A549 (cell line): ENCODE results near the gene LAMTOR4. TPM values are rescaled to one million over a fixed set of nuclear protein-coding genes. Genes with fewer than 3 reads are reported as not detected.
A peak's percentile ranks its signal among the peaks of the same experiment; 100 is the strongest.

Source experiments
- ATAC-seq, 2 experiments: fragments of 200-7000 bp in 1 of 2; fragments of >200 bp in 1 of 2; cut with Nextera tagmentation in 1 of 2; cut with Tn5 transposase in 1 of 2; 3 replicates each; pipeline versions ENCODE4 v1.8.0 to v1.9.1; 2018 to 2020; ENCODE audit warnings: mild to moderate bottlenecking in 1 of 2, moderate library complexity in 1 of 2
- CTCF ChIA-PET: fragments of 300-600 bp; sonication (Branson Sonifier 250); formaldehyde crosslinking; extraction: SDS; loops from one replicate; lab custom pipeline; 2021; ENCODE audit warnings: antibody characterized with exemption, inconsistent platforms; lab: Yijun Ruan, JAX
- POLR2A ChIA-PET: fragments of 350-600 bp; formaldehyde crosslinking; extraction: SDS; loops from one replicate; lab custom pipeline; 2021; ENCODE audit warnings: antibody characterized with exemption, inconsistent platforms; lab: Yijun Ruan, JAX
- DNase-seq, 2 experiments: peaks; one replicate each; pipeline versions ENCODE4 v3.0.0 to v3.0.0-alpha.2; 2011 to 2016; ENCODE audit warnings: low read depth in 1 of 2, low spot score in 1 of 2
- FAIRE-seq: peaks from 2 replicates; lab custom pipeline; 2011; peaks lifted over from hg19 to GRCh38; lab: Jason Lieb, UNC
- H3K27ac ChIP-seq, 2 experiments: fragments of >200 bp; sonication (Bioruptor Twin); formaldehyde crosslinking; 3 replicates each; pipeline ENCODE4 v1.5.1; 2016 to 2017
- H3K4me1 ChIP-seq: fragments of >200 bp; sonication (Bioruptor Twin); formaldehyde crosslinking; 3 replicates; pipeline ENCODE4 v1.6.1; 2016
- H3K4me2 ChIP-seq: fragments of >200 bp; sonication (Bioruptor Twin); formaldehyde crosslinking; 3 replicates; pipeline ENCODE4 v1.6.1; 2016
- H3K4me3 ChIP-seq: fragments of >200 bp; sonication (Bioruptor Twin); formaldehyde crosslinking; 3 replicates; pipeline ENCODE4 v1.5.1; 2016
- H3K9me3 ChIP-seq: fragments of >200 bp; sonication (Bioruptor Twin); formaldehyde crosslinking; 3 replicates; pipeline ENCODE4 v1.6.1; 2016
- BHLHE40 ChIP-seq: IDR thresholded peaks from 2 replicates; pipeline ENCODE4 v1.6.1; 2012; ENCODE audit warnings: low read depth, low read length, inconsistent platforms
- CBX8 ChIP-seq: fragments of 200-600 bp; sonication (generic); IDR thresholded peaks from 2 replicates; pipeline ENCODE4 v1.6.1; 2016
- CHD2 ChIP-seq: fragments of 150-350 bp; IDR thresholded peaks from 2 replicates; pipeline ENCODE4 v1.6.1; 2014; ENCODE audit warnings: low read length; ENCODE audit not compliant: partially characterized antibody
- CHD4 ChIP-seq: fragments of 200-600 bp; sonication (generic); IDR thresholded peaks from 2 replicates; pipeline ENCODE4 v1.6.1; 2016; ENCODE audit warnings: antibody characterized with exemption, mild to moderate bottlenecking, borderline replicate concordance
- EHF ChIP-seq: fragments of 250-450 bp; sonication (Bioruptor Pico); IDR thresholded peaks from 2 replicates; pipeline ENCODE4 v1.5.0; 2020; ENCODE audit warnings: mild to moderate bottlenecking
- HDAC2 ChIP-seq: fragments of 200-600 bp; sonication (generic); IDR thresholded peaks from 2 replicates; pipeline ENCODE4 v1.6.1; 2016
- JUN ChIP-seq, 2 experiments: fragments of >200 bp; sonication (Bioruptor Twin); formaldehyde crosslinking; IDR thresholded peaks; 2 replicates in 1 of 2; 3 replicates in 1 of 2; pipeline ENCODE4 v1.6.1; 2016 to 2017
- KDM1A ChIP-seq: fragments of 200-600 bp; sonication (generic); IDR thresholded peaks from 2 replicates; pipeline ENCODE4 v1.6.1; 2016; ENCODE audit warnings: low read depth, mild to moderate bottlenecking
- MAZ ChIP-seq: fragments of 150-350 bp; IDR thresholded peaks from 2 replicates; pipeline ENCODE4 v1.6.1; 2014; ENCODE audit warnings: antibody characterized with exemption, low read depth, low read length, borderline replicate concordance
- NPAS2 ChIP-seq: fragments of 250-450 bp; sonication (Bioruptor Pico); IDR thresholded peaks from 2 replicates; pipeline ENCODE4 v1.8.0; 2022; ENCODE audit warnings: mild to moderate bottlenecking, moderate library complexity, borderline replicate concordance
- PHF8 ChIP-seq: fragments of 200-600 bp; sonication (generic); IDR thresholded peaks from 2 replicates; pipeline ENCODE4 v1.6.1; 2016; ENCODE audit warnings: low read depth, mild to moderate bottlenecking, antibody characterized with exemption, moderate library complexity, borderline replicate concordance
- POLR2A ChIP-seq: IDR thresholded peaks from 2 replicates; pipeline ENCODE4 v1.6.1; 2012; ENCODE audit warnings: mild to moderate bottlenecking, low read length
- RCOR1 ChIP-seq: fragments of 150-350 bp; IDR thresholded peaks from 2 replicates; pipeline ENCODE4 v1.6.1; 2014; ENCODE audit warnings: antibody characterized with exemption, low read length, low read depth
- RFX5 ChIP-seq: fragments of 450-650 bp; IDR thresholded peaks from 2 replicates; pipeline ENCODE4 v1.7.1; 2014; ENCODE audit warnings: antibody characterized with exemption, mild to moderate bottlenecking, moderate library complexity
- TFCP2L1 ChIP-seq: fragments of 250-450 bp; sonication (Bioruptor Pico); IDR thresholded peaks from 2 replicates; pipeline ENCODE4 v1.5.0; 2021; ENCODE audit warnings: mild to moderate bottlenecking
- ZSCAN20 ChIP-seq: fragments of 250-450 bp; sonication (Bioruptor Pico); IDR thresholded peaks from 2 replicates; pipeline ENCODE4 v1.8.0; 2022; ENCODE audit warnings: mild to moderate bottlenecking, moderate library complexity
- WGBS: methylation state at CpG from one replicate; pipeline ENCODE4 v1.1.6; 2017; ENCODE audit errors: missing lambda C conversion rate; 5-methylcytosine and 5-hydroxymethylcytosine counted together
- polyA plus RNA-seq, 4 experiments: library from polyadenylated mRNA; depleted of rRNA in 3 of 4; stranded (reverse); fragments of >200 nt; fragmentation: RNase III in 1 of 4; extraction: RNeasy Plus Mini Kit Qiagen cat#74134 plus additional on column Dnase treatment in 1 of 4; gene quantifications; 2 replicates in 3 of 4; 3 replicates in 1 of 4; pipeline ENCODE4 v1.2.3, GENCODE V29; 2011 to 2017
- TF ChIP-seq, protein P1 (sequence below): fragments of 250-450 bp; sonication (Bioruptor Pico); IDR thresholded peaks from 2 replicates; pipeline ENCODE4 v1.5.0; 2020; ENCODE audit warnings: low read depth, mild to moderate bottlenecking, moderate library complexity
- TF ChIP-seq, protein P2 (sequence below): fragments of 450-650 bp; IDR thresholded peaks from 2 replicates; pipeline ENCODE4 v1.6.1; 2014; ENCODE audit warnings: antibody characterized with exemption
- TF ChIP-seq, protein P3 (sequence below): IDR thresholded peaks from 2 replicates; pipeline ENCODE4 v1.6.1; 2012
- TF ChIP-seq, protein P4 (sequence below): fragments of >200 bp; sonication (Bioruptor Twin); formaldehyde crosslinking; IDR thresholded peaks from 3 replicates; pipeline ENCODE4 v1.6.1; 2016
- TF ChIP-seq, protein P5 (sequence below): IDR thresholded peaks from 2 replicates; pipeline ENCODE4 v1.6.1; 2012; ENCODE audit warnings: low read depth, borderline replicate concordance
- TF ChIP-seq, protein P6 (sequence below): fragments of 250-450 bp; sonication (Bioruptor Pico); IDR thresholded peaks from 2 replicates; pipeline ENCODE4 v1.5.0; 2021; ENCODE audit warnings: mild to moderate bottlenecking, moderate library complexity, borderline replicate concordance
- TF ChIP-seq, protein P7 (sequence below): IDR thresholded peaks from 2 replicates; pipeline ENCODE4 v1.6.1; 2012

Gene LAMTOR4
- polyA plus RNA-seq, 2 of the 4 experiments (the other 2 are of a cell fraction) = 123 to 177 TPM

DNA sequence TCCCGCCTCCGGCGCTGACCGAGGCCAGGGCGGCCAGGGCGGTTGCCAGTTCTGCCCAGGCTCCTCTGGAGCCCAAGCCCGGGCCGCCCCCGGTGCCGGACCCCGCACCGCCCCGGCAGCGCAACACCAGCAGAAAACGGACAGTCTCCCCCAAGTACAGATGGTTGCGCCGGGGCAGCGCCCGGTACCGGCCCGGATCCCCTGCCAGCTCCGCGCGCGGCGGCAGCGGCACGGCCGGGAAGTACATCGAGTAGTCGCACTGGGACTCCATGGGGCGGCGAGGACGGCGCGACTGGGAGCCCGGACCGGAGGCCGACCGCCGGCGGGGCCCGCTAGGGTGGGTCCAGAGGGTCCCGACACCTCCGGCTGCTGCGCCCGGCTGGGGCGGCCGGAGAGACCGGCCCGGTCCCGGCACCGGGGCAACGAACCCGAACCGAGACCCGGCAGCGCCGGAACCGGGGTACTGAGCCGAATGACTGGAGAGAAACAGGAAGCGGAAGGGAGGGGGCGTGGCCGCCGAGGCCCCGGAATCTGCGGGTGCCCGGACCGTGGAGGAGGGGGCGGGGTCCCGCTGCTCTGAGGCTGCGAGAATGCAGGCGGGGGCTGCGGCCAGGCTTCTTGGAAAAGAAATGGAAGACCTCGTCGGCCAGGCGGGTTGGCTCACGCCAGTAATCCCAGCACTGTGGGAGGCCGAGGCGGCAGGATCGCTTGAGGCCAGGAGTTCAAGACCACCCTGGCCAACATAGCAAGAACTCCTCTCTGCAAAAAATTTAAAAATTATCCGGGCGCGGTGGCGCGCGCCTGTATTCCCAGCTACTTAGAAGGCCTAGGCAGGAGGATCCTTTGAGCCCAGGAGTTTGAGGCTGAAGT lies 9.7 kb downstream of the LAMTOR4 start, which contains the start of gene TRAPPC14:
TSS of gene TRAPPC14 (minus strand) at position 495 of the 870 bp plus-strand sequence. CDS start at position 271, 224 bp downstream.
- no peaks in the 10 kb centered on the region for H3K9me3 ChIP-seq
- POLR2A ChIA-PET = interaction anchor here (0.6 to 1.2 kb wide), 3 partner anchors 10 to 189 kb away, joined by 3 to 13 read pairs (median 6); partner anchors contain the start of gene LAMTOR4
- H3K4me2 ChIP-seq = peak within 1 kb of the TSS; percentile 100
- peaks cover 46% of the 10 kb centered on the region for H3K4me1 ChIP-seq
- TF ChIP-seq BHLHE40 (no peak), CBX8 (no peak), KDM1A (0 out of 2 replicates have a peak, but pooled peaks have one; percentile 50), MAZ (peak; percentile 48; the same call in 1 of the 2 replicates), JUN (IDR thresholded peaks at IDR 0.05) (peak; percentile 73 to 91; a peak in 4 of 5 replicates), TFCP2L1 (no peak), PHF8 (peak; percentile 53), RFX5 (no peak), CHD4 (peak; percentile 56; the same call in 1 of the 2 replicates), POLR2A (peak; percentile 81)
- TF ChIP-seq, protein P1, sequence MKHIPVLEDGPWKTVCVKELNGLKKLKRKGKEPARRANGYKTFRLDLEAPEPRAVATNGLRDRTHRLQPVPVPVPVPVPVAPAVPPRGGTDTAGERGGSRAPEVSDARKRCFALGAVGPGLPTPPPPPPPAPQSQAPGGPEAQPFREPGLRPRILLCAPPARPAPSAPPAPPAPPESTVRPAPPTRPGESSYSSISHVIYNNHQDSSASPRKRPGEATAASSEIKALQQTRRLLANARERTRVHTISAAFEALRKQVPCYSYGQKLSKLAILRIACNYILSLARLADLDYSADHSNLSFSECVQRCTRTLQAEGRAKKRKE (CRISPR knock-in tag) = 0 out of 2 replicates have a peak, but pooled peaks have one; percentile 39
- TF ChIP-seq, protein P2, sequence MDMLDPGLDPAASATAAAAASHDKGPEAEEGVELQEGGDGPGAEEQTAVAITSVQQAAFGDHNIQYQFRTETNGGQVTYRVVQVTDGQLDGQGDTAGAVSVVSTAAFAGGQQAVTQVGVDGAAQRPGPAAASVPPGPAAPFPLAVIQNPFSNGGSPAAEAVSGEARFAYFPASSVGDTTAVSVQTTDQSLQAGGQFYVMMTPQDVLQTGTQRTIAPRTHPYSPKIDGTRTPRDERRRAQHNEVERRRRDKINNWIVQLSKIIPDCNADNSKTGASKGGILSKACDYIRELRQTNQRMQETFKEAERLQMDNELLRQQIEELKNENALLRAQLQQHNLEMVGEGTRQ = no peak
- TF ChIP-seq, protein P3, sequence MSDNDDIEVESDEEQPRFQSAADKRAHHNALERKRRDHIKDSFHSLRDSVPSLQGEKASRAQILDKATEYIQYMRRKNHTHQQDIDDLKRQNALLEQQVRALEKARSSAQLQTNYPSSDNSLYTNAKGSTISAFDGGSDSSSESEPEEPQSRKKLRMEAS = peak; percentile 51; the same call in 1 of the 2 replicates
- TF ChIP-seq, protein P4, sequence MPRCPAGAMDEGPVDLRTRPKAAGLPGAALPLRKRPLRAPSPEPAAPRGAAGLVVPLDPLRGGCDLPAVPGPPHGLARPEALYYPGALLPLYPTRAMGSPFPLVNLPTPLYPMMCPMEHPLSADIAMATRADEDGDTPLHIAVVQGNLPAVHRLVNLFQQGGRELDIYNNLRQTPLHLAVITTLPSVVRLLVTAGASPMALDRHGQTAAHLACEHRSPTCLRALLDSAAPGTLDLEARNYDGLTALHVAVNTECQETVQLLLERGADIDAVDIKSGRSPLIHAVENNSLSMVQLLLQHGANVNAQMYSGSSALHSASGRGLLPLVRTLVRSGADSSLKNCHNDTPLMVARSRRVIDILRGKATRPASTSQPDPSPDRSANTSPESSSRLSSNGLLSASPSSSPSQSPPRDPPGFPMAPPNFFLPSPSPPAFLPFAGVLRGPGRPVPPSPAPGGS = peak; percentile 92
- FAIRE-seq (no peak), ATAC-seq (peak; percentile 79 to 89), DNase-seq (peak; percentile 81 to 98)
- CTCF ChIA-PET = interaction anchor here (0.9 to 23.1 kb wide), 5 partner anchors 9 to 24 kb away, joined by 3 to 245 read pairs (median 4); partner anchors contain the start of gene GAL3ST4
- H3K4me3 ChIP-seq = peak within 1 kb of the TSS; percentile 90
- peak within 1 kb of the TSS; percentile 83 to 96 for H3K27ac ChIP-seq
- 1% methylated on average over 9 of the region's 87 CpGs for WGBS

DNA sequence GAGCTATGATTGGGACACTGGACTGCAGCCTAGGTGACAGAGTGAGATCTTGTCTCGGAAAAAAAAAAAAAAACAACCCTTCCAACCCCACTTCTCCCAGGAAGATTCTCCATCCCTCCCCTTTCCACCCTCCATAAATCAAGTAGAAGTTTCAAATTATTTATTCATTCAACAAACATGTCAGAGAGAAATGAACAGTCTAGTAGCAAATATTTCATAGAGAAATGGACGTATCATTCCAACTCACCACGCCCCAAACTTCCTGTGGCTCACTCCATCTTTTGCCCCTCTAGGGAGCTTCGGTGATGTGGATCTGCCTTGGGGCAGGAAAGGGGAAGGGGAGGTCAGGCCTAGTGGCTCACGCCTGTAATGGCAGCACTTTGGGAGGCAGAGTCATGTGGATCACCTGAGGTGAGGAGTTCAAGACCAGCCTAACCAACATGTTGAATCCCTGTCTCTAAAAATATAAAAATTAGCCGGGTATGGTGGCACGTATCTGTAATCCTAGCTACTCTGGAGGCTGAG lies 10.4 kb downstream of the LAMTOR4 start:
- H3K4me3 ChIP-seq = peak overlapping the region; percentile 90
- 66% methylated on average over 7 of the region's 7 CpGs for WGBS
- CTCF ChIA-PET = interaction anchor here (0.9 to 23.1 kb wide), 6 partner anchors 8 to 58 kb away, joined by 3 to 245 read pairs (median 4); partner anchors contain the start of gene GAL3ST4
- H3K4me2 ChIP-seq = peak overlapping the region; percentile 100
- TF ChIP-seq RCOR1 = no peak
- TF ChIP-seq NPAS2 = no peak
- no peak for TF ChIP-seq MAZ
- TF ChIP-seq, protein P2 = no peak
- TF ChIP-seq, protein P5, sequence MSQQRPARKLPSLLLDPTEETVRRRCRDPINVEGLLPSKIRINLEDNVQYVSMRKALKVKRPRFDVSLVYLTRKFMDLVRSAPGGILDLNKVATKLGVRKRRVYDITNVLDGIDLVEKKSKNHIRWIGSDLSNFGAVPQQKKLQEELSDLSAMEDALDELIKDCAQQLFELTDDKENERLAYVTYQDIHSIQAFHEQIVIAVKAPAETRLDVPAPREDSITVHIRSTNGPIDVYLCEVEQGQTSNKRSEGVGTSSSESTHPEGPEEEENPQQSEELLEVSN = no peak
- no peak for TF ChIP-seq ZSCAN20
- TF ChIP-seq, protein P6, sequence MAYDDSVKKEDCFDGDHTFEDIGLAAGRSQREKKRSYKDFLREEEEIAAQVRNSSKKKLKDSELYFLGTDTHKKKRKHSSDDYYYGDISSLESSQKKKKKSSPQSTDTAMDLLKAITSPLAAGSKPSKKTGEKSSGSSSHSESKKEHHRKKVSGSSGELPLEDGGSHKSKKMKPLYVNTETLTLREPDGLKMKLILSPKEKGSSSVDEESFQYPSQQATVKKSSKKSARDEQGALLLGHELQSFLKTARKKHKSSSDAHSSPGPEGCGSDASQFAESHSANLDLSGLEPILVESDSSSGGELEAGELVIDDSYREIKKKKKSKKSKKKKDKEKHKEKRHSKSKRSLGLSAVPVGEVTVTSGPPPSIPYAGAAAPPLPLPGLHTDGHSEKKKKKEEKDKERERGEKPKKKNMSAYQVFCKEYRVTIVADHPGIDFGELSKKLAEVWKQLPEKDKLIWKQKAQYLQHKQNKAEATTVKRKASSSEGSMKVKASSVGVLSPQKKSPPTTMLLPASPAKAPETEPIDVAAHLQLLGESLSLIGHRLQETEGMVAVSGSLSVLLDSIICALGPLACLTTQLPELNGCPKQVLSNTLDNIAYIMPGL (CRISPR knock-in tag) = no peak
- TF ChIP-seq, protein P1 (CRISPR knock-in tag) = no peak
- no peak for TF ChIP-seq CHD2
- TF ChIP-seq CHD4 = no peak
- no peak for TF ChIP-seq EHF (CRISPR knock-in tag)
- TF ChIP-seq, protein P7, sequence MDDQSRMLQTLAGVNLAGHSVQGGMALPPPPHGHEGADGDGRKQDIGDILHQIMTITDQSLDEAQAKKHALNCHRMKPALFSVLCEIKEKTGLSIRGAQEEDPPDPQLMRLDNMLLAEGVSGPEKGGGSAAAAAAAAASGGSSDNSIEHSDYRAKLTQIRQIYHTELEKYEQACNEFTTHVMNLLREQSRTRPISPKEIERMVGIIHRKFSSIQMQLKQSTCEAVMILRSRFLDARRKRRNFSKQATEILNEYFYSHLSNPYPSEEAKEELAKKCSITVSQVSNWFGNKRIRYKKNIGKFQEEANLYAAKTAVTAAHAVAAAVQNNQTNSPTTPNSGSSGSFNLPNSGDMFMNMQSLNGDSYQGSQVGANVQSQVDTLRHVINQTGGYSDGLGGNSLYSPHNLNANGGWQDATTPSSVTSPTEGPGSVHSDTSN = no peak
- no peak for TF ChIP-seq HDAC2
- no peak for FAIRE-seq
- peak overlapping the region; percentile 83 to 96 for H3K27ac ChIP-seq
- peaks cover 40% of the 10 kb centered on the region for H3K4me1 ChIP-seq
- peak in 1 of 2 experiments; percentile 2; a peak in 1 of 6 replicates for ATAC-seq
- POLR2A ChIA-PET = interaction anchor here (0.6 to 1.1 kb wide), 2 partner anchors 10 to 189 kb away, joined by 3 to 13 read pairs; partner anchors contain the start of gene LAMTOR4
- no peaks in the 10 kb centered on the region for H3K9me3 ChIP-seq
- DNase-seq = peak in 1 of 2 experiments; percentile 41
